ENCODE data around the gene EXOC2. TPM values are rescaled to one million over a fixed set of nuclear protein-coding genes. Genes with fewer than 3 reads are reported as not detected.

EXOC2 gene
- total RNA-seq, 1 experiment from 2014 or later: 30.5 TPM

DNA sequence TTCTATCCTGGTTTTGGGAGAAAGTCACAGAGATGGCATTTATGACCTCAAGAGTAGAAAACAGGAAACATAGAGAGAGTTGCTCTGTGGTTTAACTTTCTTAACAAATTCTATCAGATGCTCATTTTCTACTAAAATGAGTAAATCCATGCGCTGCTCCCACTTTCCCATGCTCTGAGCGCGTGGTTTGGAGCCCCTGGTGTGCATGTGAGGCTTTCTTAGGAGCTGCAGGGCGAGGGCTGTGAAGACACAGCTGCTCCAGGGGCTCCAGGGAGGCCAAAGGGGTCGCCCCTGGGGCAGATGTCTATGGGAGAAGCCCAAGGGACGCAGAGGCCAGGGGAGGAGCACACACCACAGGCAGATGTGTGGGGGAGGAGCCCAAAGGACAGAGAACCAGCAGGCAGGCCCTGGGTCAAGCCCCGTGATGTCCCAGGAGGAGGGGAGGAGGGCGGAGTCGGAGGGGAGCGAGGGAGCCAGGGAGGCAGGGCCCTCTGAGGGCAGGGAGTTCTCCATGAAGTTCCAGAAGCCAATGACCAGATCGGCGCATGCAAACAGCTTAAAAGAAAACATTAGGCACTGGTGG, 178.5 kb downstream of the EXOC2 start:
- H3K27ac ChIP-seq (ENCODE audit: low read length): no peak overlapping the region
- H3K4me1 ChIP-seq (ENCODE audit: control insufficient read depth, insufficient read depth, low read length): no peaks in the 10 kb centered on the region
- ChIA-PET POLR2A (no interaction called here), CTCF (no interaction called here)
- BruUV-seq (replicated peaks): no TSS peak
- in situ Hi-C loops (cut with HindIII; ENCODE audit: low pct_unique_long_range_greater_than_20kb, low sequenced_read_pairs): no loop called here
- ATAC-seq: no peak
- TF ChIP-seq, protein P1, sequence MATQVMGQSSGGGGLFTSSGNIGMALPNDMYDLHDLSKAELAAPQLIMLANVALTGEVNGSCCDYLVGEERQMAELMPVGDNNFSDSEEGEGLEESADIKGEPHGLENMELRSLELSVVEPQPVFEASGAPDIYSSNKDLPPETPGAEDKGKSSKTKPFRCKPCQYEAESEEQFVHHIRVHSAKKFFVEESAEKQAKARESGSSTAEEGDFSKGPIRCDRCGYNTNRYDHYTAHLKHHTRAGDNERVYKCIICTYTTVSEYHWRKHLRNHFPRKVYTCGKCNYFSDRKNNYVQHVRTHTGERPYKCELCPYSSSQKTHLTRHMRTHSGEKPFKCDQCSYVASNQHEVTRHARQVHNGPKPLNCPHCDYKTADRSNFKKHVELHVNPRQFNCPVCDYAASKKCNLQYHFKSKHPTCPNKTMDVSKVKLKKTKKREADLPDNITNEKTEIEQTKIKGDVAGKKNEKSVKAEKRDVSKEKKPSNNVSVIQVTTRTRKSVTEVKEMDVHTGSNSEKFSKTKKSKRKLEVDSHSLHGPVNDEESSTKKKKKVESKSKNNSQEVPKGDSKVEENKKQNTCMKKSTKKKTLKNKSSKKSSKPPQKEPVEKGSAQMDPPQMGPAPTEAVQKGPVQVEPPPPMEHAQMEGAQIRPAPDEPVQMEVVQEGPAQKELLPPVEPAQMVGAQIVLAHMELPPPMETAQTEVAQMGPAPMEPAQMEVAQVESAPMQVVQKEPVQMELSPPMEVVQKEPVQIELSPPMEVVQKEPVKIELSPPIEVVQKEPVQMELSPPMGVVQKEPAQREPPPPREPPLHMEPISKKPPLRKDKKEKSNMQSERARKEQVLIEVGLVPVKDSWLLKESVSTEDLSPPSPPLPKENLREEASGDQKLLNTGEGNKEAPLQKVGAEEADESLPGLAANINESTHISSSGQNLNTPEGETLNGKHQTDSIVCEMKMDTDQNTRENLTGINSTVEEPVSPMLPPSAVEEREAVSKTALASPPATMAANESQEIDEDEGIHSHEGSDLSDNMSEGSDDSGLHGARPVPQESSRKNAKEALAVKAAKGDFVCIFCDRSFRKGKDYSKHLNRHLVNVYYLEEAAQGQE (IDR thresholded peaks at IDR 0.05; ENCODE audit: insufficient read depth in 1 of 2, low read depth in 2 of 2, low read length in 1 of 2): no peak
- TF ChIP-seq, protein P2, sequence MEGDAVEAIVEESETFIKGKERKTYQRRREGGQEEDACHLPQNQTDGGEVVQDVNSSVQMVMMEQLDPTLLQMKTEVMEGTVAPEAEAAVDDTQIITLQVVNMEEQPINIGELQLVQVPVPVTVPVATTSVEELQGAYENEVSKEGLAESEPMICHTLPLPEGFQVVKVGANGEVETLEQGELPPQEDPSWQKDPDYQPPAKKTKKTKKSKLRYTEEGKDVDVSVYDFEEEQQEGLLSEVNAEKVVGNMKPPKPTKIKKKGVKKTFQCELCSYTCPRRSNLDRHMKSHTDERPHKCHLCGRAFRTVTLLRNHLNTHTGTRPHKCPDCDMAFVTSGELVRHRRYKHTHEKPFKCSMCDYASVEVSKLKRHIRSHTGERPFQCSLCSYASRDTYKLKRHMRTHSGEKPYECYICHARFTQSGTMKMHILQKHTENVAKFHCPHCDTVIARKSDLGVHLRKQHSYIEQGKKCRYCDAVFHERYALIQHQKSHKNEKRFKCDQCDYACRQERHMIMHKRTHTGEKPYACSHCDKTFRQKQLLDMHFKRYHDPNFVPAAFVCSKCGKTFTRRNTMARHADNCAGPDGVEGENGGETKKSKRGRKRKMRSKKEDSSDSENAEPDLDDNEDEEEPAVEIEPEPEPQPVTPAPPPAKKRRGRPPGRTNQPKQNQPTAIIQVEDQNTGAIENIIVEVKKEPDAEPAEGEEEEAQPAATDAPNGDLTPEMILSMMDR (IDR thresholded peaks at IDR 0.05): no peak
- TF ChIP-seq TCF7L2 (IDR thresholded peaks at IDR 0.05; ENCODE audit: low read depth, low read length) (no peak), SIN3A (IDR thresholded peaks at IDR 0.05; ENCODE audit: borderline replicate concordance, insufficient read depth, low read depth, low read length) (no peak), POLR2AphosphoS5 (IDR thresholded peaks at IDR 0.05; ENCODE audit: low read depth, low read length) (no peak)
- DNase-seq (ENCODE audit: low read depth, low spot score): no peak
- intact Hi-C loops (cut with micrococcal nuclease; ENCODE audit: unreplicated experiment): no loop called here
- H3K9me3 ChIP-seq (ENCODE audit: control insufficient read depth, insufficient read depth, low read depth, low read length): no peaks in the 10 kb centered on the region
- H3K36me3 ChIP-seq (ENCODE audit: control insufficient read depth, insufficient read depth, low read length): no peaks in the 10 kb centered on the region
- no peak overlapping the region for H3K4me3 ChIP-seq (ENCODE audit: low read depth in 2 of 2, low read length in 2 of 2)
- H3K27me3 ChIP-seq (ENCODE audit: control insufficient read depth, insufficient read depth, low read length): no peaks in the 10 kb centered on the region

DNA sequence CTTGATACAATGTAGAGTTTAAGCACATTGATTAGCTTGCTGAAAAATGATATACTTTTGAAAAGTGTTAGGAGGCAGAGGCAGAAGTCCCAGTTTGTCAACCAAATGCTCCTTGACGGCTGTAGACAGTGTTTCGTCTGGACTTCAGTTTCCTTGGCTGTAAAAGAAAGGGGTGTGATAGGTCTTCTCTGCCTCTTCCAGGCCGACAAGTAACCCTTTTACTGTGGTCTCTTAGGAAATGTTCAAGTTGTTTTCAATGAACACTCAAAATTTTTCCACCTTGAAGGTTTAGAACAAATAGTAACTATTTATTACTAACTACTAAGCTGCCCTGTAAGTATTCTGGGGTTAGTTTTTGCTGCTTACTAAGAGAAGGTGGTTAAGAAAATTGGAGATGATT, 179.0 kb downstream of the EXOC2 start:
- no peak overlapping the region for H3K27ac ChIP-seq (ENCODE audit: low read length)
- ChIA-PET CTCF (no interaction called here), POLR2A (no interaction called here)
- H3K36me3 ChIP-seq (ENCODE audit: control insufficient read depth, insufficient read depth, low read length): no peaks in the 10 kb centered on the region
- no peak overlapping the region for H3K4me3 ChIP-seq (ENCODE audit: low read depth in 2 of 2, low read length in 2 of 2)
- BruUV-seq (replicated peaks): no TSS peak
- H3K4me1 ChIP-seq (ENCODE audit: control insufficient read depth, insufficient read depth, low read length): no peaks in the 10 kb centered on the region
- DNase-seq (ENCODE audit: low read depth, low spot score) (no peak), ATAC-seq (no peak)
- intact Hi-C loops (cut with micrococcal nuclease; ENCODE audit: unreplicated experiment) (no loop called here), in situ Hi-C loops (cut with HindIII; ENCODE audit: low pct_unique_long_range_greater_than_20kb, low sequenced_read_pairs) (no loop called here)
- no peaks in the 10 kb centered on the region for H3K27me3 ChIP-seq (ENCODE audit: control insufficient read depth, insufficient read depth, low read length)
- H3K9me3 ChIP-seq (ENCODE audit: control insufficient read depth, insufficient read depth, low read depth, low read length): no peaks in the 10 kb centered on the region
- TF ChIP-seq, protein P1 (IDR thresholded peaks at IDR 0.05; ENCODE audit: insufficient read depth in 1 of 2, low read depth in 2 of 2, low read length in 1 of 2): no peak
- TF ChIP-seq SIN3A (IDR thresholded peaks at IDR 0.05; ENCODE audit: borderline replicate concordance, insufficient read depth, low read depth, low read length) (no peak), TCF7L2 (IDR thresholded peaks at IDR 0.05; ENCODE audit: low read depth, low read length) (no peak), POLR2AphosphoS5 (IDR thresholded peaks at IDR 0.05; ENCODE audit: low read depth, low read length) (no peak)
- TF ChIP-seq, protein P2 (IDR thresholded peaks at IDR 0.05): no peak

All from Panc1 (cell line).